ENCODE measurements around the gene PDZD2.

DNA sequence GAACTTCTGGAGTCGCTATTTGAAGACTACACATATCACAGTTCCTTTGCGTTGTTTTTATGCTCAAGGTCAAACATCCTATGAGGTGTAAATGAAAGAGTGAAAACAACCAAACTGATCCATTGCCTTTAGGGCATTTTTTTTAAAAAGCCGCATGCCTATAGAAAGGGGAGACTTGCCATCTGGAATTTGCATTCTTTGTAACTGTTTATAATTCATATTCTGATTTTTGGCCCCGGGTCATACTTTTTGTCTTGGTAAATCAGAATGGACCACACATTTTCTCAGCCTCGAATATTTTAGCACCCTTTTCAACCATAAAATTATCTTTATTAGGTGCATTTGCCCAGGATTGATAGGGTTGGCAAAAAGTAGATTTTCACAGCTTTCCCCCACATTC, 347.2 kb downstream of the PDZD2 start:
- TF ChIP-seq CTCF (IDR thresholded peaks at IDR 0.05; ENCODE audit: insufficient read depth, low read length), result no peak
- TF ChIP-seq, protein P1, sequence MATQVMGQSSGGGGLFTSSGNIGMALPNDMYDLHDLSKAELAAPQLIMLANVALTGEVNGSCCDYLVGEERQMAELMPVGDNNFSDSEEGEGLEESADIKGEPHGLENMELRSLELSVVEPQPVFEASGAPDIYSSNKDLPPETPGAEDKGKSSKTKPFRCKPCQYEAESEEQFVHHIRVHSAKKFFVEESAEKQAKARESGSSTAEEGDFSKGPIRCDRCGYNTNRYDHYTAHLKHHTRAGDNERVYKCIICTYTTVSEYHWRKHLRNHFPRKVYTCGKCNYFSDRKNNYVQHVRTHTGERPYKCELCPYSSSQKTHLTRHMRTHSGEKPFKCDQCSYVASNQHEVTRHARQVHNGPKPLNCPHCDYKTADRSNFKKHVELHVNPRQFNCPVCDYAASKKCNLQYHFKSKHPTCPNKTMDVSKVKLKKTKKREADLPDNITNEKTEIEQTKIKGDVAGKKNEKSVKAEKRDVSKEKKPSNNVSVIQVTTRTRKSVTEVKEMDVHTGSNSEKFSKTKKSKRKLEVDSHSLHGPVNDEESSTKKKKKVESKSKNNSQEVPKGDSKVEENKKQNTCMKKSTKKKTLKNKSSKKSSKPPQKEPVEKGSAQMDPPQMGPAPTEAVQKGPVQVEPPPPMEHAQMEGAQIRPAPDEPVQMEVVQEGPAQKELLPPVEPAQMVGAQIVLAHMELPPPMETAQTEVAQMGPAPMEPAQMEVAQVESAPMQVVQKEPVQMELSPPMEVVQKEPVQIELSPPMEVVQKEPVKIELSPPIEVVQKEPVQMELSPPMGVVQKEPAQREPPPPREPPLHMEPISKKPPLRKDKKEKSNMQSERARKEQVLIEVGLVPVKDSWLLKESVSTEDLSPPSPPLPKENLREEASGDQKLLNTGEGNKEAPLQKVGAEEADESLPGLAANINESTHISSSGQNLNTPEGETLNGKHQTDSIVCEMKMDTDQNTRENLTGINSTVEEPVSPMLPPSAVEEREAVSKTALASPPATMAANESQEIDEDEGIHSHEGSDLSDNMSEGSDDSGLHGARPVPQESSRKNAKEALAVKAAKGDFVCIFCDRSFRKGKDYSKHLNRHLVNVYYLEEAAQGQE (IDR thresholded peaks at IDR 0.05; ENCODE audit: insufficient replicate concordance, low read depth), result no peak
- no peak for TF ChIP-seq POLR2AphosphoS5 (IDR thresholded peaks at IDR 0.05; ENCODE audit: low read depth)
- TF ChIP-seq SPI1 (IDR thresholded peaks at IDR 0.05; ENCODE audit: borderline replicate concordance, low read depth), result no peak
- no peak for TF ChIP-seq GABPA (IDR thresholded peaks at IDR 0.05; ENCODE audit: low read depth)

All from HL-60 (cell line).